ENCODE results near the gene TMPRSS13. TPM values are rescaled to one million over a fixed set of nuclear protein-coding genes. Genes with fewer than 3 reads are reported as not detected.

TMPRSS13 gene
- total RNA-seq, 6 experiments from 2014 or later, result 0.09 to 0.61 (median 0.12) TPM; not detected in 3

DNA sequence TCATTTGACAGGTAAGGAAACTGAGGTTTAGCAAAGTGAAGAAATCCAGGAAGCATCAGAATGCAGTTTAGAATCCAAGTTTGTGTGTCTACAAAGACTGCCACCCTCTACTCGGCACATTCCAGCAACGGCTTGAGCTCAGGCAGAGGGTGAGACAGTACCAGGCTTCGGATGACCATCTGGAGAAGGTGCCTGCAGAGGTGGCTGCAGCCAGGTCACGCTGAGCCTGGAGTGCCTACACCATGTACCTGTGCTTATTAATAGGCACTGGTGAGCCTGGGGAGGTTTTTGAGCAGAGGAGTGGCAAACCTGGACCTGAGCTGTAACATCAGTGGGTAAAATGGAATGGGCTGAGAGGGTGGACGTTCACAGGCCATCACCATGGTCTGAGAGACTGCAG is 57.4 kb downstream of the TMPRSS13 start:
- Histone ChIP-seq H3K4me1 (no peaks in the 10 kb centered on the region), H3K9me3 (no peaks in the 10 kb centered on the region), H3K36me3 (no peaks in the 10 kb centered on the region), H3K27me3 (peaks cover 0 to 4% of the 10 kb centered on the region in 2 donors), H3K4me3 (no peak overlapping the region), H3K27ac (no peak overlapping the region)
- DNase-seq, result no peak
- intact Hi-C loops (cut with DNase I), result no loop called here
- ATAC-seq, result no peak
- 62% methylated on average over 4 of the region's 5 CpGs for WGBS (ENCODE audit: insufficient coverage, low coverage, low lambda C conversion rate, missing lambda C conversion rate)
- TF ChIP-seq POLR2A (IDR thresholded peaks at IDR 0.05), result no peak
- TF ChIP-seq, protein P1, sequence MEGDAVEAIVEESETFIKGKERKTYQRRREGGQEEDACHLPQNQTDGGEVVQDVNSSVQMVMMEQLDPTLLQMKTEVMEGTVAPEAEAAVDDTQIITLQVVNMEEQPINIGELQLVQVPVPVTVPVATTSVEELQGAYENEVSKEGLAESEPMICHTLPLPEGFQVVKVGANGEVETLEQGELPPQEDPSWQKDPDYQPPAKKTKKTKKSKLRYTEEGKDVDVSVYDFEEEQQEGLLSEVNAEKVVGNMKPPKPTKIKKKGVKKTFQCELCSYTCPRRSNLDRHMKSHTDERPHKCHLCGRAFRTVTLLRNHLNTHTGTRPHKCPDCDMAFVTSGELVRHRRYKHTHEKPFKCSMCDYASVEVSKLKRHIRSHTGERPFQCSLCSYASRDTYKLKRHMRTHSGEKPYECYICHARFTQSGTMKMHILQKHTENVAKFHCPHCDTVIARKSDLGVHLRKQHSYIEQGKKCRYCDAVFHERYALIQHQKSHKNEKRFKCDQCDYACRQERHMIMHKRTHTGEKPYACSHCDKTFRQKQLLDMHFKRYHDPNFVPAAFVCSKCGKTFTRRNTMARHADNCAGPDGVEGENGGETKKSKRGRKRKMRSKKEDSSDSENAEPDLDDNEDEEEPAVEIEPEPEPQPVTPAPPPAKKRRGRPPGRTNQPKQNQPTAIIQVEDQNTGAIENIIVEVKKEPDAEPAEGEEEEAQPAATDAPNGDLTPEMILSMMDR (IDR thresholded peaks at IDR 0.05), result no peak

DNA sequence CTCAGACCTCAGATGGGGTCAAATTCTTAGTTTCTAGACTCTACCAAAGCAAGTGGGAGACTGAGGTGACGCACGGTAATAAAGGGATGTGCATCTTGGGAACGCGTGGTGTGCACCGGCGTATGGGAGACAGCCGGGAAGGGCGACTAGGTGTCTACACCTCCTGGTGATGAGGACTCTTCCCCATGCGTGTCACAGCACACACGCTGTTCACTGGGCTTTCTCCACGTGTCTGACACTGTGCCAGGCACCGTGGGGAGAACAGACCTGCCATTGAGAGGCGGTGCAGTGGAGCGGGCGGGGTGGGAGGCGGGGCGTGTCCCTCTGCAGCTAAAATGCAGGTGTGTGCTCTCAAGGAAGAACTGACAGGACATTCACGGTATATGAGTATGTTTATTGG is 58.0 kb downstream of the TMPRSS13 start:
- DNase-seq (no peak), ATAC-seq (no peak)
- Histone ChIP-seq H3K27ac (no peak overlapping the region), H3K9me3 (no peaks in the 10 kb centered on the region), H3K27me3 (no peaks in the 10 kb centered on the region), H3K4me1 (no peaks in the 10 kb centered on the region), H3K4me3 (no peak overlapping the region), H3K36me3 (no peaks in the 10 kb centered on the region)
- 82% methylated on average over 15 of the region's 18 CpGs for WGBS (ENCODE audit: insufficient coverage, low coverage, low lambda C conversion rate, missing lambda C conversion rate)
- no peak for TF ChIP-seq POLR2A (IDR thresholded peaks at IDR 0.05)
- TF ChIP-seq, protein P1 (IDR thresholded peaks at IDR 0.05), result no peak
- intact Hi-C loops (cut with DNase I), result no loop called here

DNA sequence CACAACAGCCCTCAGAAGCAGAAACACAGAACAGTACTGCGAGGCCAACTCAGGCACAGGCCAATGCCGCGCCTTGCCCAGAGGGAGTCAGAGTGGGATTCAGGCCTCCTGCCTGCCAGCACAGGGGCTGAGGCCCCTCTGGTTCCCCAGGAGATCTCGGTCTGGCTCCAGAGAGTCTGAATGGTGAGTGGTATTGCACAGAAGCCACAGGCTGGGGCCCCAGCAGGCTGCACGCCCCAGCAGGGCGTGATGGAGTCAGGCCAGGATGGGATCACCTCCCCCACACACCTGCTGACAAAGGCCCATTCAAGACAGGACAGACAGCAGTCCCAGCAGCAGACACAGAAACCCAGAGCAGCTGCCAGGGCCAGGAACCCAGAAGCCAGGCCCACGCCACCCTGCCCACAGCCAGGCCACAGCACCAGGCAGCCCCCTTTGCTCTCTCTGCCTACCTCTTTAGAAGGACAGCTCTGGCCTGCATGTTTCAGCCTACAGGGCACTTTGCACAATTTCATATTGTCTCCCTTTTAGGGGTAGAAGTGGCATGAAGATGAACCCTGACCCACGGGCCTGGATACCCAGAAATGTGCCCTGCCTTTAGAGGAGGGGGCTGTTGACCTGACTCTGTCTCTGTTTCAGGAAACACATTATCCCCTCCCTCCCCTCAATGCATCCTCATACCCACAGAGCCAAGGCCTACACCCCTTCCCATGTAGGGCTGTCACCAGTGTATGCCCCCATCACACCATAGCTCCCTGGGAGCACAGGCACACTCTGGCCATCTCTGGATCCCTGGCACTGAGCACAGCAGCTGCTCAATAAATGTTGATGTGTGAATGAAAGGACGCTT is 58.9 kb downstream of the TMPRSS13 start:
- DNase-seq, result no peak
- WGBS (ENCODE audit: insufficient coverage, low coverage, low lambda C conversion rate, missing lambda C conversion rate), result 74% methylated on average over 6 of the region's 9 CpGs
- TF ChIP-seq, protein P1 (IDR thresholded peaks at IDR 0.05), result no peak
- TF ChIP-seq POLR2A (IDR thresholded peaks at IDR 0.05), result no peak
- ATAC-seq, result peak in 1 of 4 donors; percentile 6
- Histone ChIP-seq H3K9me3 (no peaks in the 10 kb centered on the region), H3K27me3 (no peaks in the 10 kb centered on the region), H3K36me3 (no peaks in the 10 kb centered on the region), H3K4me3 (no peak overlapping the region), H3K4me1 (no peaks in the 10 kb centered on the region), H3K27ac (no peak overlapping the region)
- intact Hi-C loops (cut with DNase I), result no loop called here

DNA sequence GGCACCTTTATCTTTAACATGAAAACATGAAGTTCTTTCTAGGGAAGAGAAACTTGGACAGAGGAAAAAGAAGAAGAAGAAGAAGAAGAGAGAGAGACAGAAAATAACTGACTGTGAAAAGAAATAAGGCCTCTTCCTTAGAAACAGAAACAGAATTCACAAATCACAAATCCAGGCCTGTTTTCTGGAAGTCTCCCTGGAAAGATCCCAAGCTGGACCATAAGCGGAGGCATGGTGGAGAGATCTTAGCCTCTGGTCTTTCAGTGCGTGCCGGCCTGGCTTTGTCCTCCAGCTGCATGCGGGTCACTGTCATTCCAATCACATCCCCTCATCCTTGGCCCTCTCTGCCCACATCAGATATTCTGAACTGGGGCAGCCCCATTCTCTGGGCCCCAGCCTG is 59.6 kb downstream of the TMPRSS13 start:
- Histone ChIP-seq H3K27ac (no peak overlapping the region), H3K4me3 (no peak overlapping the region), H3K9me3 (no peaks in the 10 kb centered on the region), H3K4me1 (no peaks in the 10 kb centered on the region), H3K36me3 (no peaks in the 10 kb centered on the region), H3K27me3 (no peaks in the 10 kb centered on the region)
- ATAC-seq, result no peak
- intact Hi-C loops (cut with DNase I), result no loop called here
- no peak for DNase-seq
- TF ChIP-seq, protein P1 (IDR thresholded peaks at IDR 0.05), result no peak
- WGBS (ENCODE audit: insufficient coverage, low coverage, low lambda C conversion rate, missing lambda C conversion rate), result 63% methylated on average over 2 of the region's 4 CpGs
